Ishikawa (cell line): ENCODE measurements around the gene GPR151.

Source experiments
- CEBPB ChIP-seq: IDR thresholded peaks from 2 replicates; pipeline ENCODE4 v1.6.1; 2012
- CREB1 ChIP-seq: IDR thresholded peaks from 2 replicates; pipeline ENCODE4 v1.6.1; 2012; ENCODE audit warnings: low read depth
- EGR1 ChIP-seq: IDR thresholded peaks from 2 replicates; pipeline ENCODE4 v1.6.1; 2012
- EP300 ChIP-seq: IDR thresholded peaks from 2 replicates; pipeline ENCODE4 v1.6.1; 2012; ENCODE audit warnings: borderline replicate concordance
- FOXM1 ChIP-seq: IDR thresholded peaks from 2 replicates; pipeline ENCODE4 v1.6.1; 2012; ENCODE audit warnings: low read depth, borderline replicate concordance
- MAX ChIP-seq: IDR thresholded peaks from 2 replicates; pipeline ENCODE4 v1.6.1; 2012
- NFIC ChIP-seq: IDR thresholded peaks from 2 replicates; pipeline ENCODE4 v1.6.1; 2012
- RAD21 ChIP-seq: IDR thresholded peaks from 2 replicates; pipeline ENCODE4 v1.6.1; 2012; ENCODE audit warnings: low read depth
- REST ChIP-seq: IDR thresholded peaks from 2 replicates; pipeline ENCODE4 v1.6.1; 2012; ENCODE audit warnings: low read depth, mild to moderate bottlenecking
- TAF1 ChIP-seq: IDR thresholded peaks from 2 replicates; pipeline ENCODE4 v1.6.1; 2012; ENCODE audit warnings: low read depth, mild to moderate bottlenecking
- TCF12 ChIP-seq: IDR thresholded peaks from 2 replicates; pipeline ENCODE4 v1.6.1; 2012; ENCODE audit warnings: low read depth
- TEAD4 ChIP-seq: IDR thresholded peaks from 2 replicates; pipeline ENCODE4 v1.6.1; 2012
- USF1 ChIP-seq: IDR thresholded peaks from 2 replicates; pipeline ENCODE4 v1.6.1; 2012
- YY1 ChIP-seq: IDR thresholded peaks from 2 replicates; pipeline ENCODE4 v1.6.1; 2012; ENCODE audit warnings: low read depth
- ZBTB7A ChIP-seq: IDR thresholded peaks from 2 replicates; pipeline ENCODE4 v1.6.1; 2012; ENCODE audit warnings: low read depth

The GPR151 gene

GRCh38 chr5:146475190-146475780 is 40.7 kb downstream of the GPR151 start:
- TF ChIP-seq MAX (no peak), NFIC (no peak), ZBTB7A (no peak), FOXM1 (no peak), TEAD4 (no peak), USF1 (no peak), CREB1 (no peak), EGR1 (no peak), CEBPB (no peak), TCF12 (no peak), EP300 (no peak), REST (no peak), TAF1 (no peak), YY1 (no peak), RAD21 (no peak)

GRCh38 chr5:146474065-146474464 is 41.9 kb downstream of the GPR151 start:
- no peak for TF ChIP-seq RAD21
- TF ChIP-seq MAX = no peak
- TF ChIP-seq ZBTB7A = no peak
- TF ChIP-seq EP300 = no peak
- no peak for TF ChIP-seq FOXM1
- no peak for TF ChIP-seq TEAD4
- no peak for TF ChIP-seq TAF1
- no peak for TF ChIP-seq USF1
- no peak for TF ChIP-seq CEBPB
- no peak for TF ChIP-seq CREB1
- TF ChIP-seq REST = no peak
- TF ChIP-seq NFIC = no peak
- TF ChIP-seq EGR1 = no peak
- no peak for TF ChIP-seq YY1
- TF ChIP-seq TCF12 = no peak

- TF ChIP-seq TCF12 (no peak), USF1 (no peak), MAX (no peak), REST (no peak), EGR1 (no peak), CREB1 (no peak), TEAD4 (no peak), YY1 (no peak), ZBTB7A (no peak), TAF1 (no peak)
Measured at GRCh38 chr5:146467760-146468159, 48.2 kb downstream of the GPR151 start.
